HepG2 (cell line): Measurements from ENCODE around the gene SPATC1L. TPM values are rescaled to one million over a fixed set of nuclear protein-coding genes. Genes with fewer than 3 reads are reported as not detected.

Source experiments
- DMTF1 ChIP-seq: sonication (generic); formaldehyde crosslinking; IDR thresholded peaks from 2 replicates; pipeline ENCODE4 v1.4.0; 2020; ENCODE audit warnings: mild to moderate bottlenecking, missing genetic modification reagents
- DNMT1 ChIP-seq: sonication (generic); formaldehyde crosslinking; IDR thresholded peaks from 2 replicates; pipeline ENCODE4 v1.5.1; 2020; ENCODE audit warnings: mild to moderate bottlenecking, missing genetic modification reagents
- GATAD2A ChIP-seq: IDR thresholded peaks from 2 replicates; pipeline ENCODE4 v1.6.1; 2016
- HDAC2 ChIP-seq: sonication (generic); formaldehyde crosslinking; IDR thresholded peaks from 2 replicates; pipeline ENCODE4 v1.4.0; 2020; ENCODE audit warnings: missing genetic modification reagents
- NFATC3 ChIP-seq: sonication (generic); formaldehyde crosslinking; IDR thresholded peaks from 2 replicates; pipeline ENCODE4 v1.5.1; 2020; ENCODE audit warnings: mild to moderate bottlenecking, missing genetic modification reagents
- NR2F6 ChIP-seq, 2 experiments: IDR thresholded peaks; 2 replicates each; pipeline ENCODE4 v1.6.1; 2016; ENCODE audit warnings: antibody characterized with exemption in 1 of 2, mild to moderate bottlenecking in 1 of 2
- RARG ChIP-seq: sonication (generic); formaldehyde crosslinking; IDR thresholded peaks from 2 replicates; pipeline ENCODE4 v1.4.0; 2020; ENCODE audit warnings: low read depth, mild to moderate bottlenecking, missing genetic modification reagents
- SAFB2 ChIP-seq: sonication (generic); formaldehyde crosslinking; IDR thresholded peaks from 2 replicates; pipeline ENCODE4 v1.5.1; 2020; ENCODE audit warnings: missing genetic modification reagents, low read depth, mild to moderate bottlenecking, borderline replicate concordance
- SIN3A ChIP-seq: IDR thresholded peaks from 2 replicates; pipeline ENCODE4 v1.6.1; 2011; ENCODE audit warnings: low read depth, mild to moderate bottlenecking, control low read depth, low read length, borderline replicate concordance
- SUZ12 ChIP-seq: fragments of 150-350 bp; IDR thresholded peaks from 2 replicates; pipeline ENCODE4 v1.6.1; 2014; ENCODE audit warnings: low read depth, low read length
- ZMYM2 ChIP-seq: sonication (generic); formaldehyde crosslinking; IDR thresholded peaks from 2 replicates; pipeline ENCODE4 v1.8.0; 2022; ENCODE audit warnings: mild to moderate bottlenecking, missing genetic modification reagents
- ZNF205 ChIP-seq: IDR thresholded peaks from 2 replicates; pipeline ENCODE4 v1.6.1; 2018; ENCODE audit warnings: missing biosample characterization, missing genetic modification reagents
- ZNF441 ChIP-seq: sonication (generic); formaldehyde crosslinking; IDR thresholded peaks from 2 replicates; pipeline ENCODE4 v1.7.0; 2021; ENCODE audit warnings: missing genetic modification reagents, borderline replicate concordance
- ZNF672 ChIP-seq: sonication (generic); formaldehyde crosslinking; IDR thresholded peaks from 2 replicates; pipeline ENCODE4 v1.8.1; 2022; ENCODE audit warnings: missing genetic modification reagents
- ZNF687 ChIP-seq: sonication (generic); formaldehyde crosslinking; IDR thresholded peaks from 2 replicates; pipeline ENCODE4 v1.5.1; 2020; ENCODE audit warnings: mild to moderate bottlenecking, missing genetic modification reagents, moderate library complexity
- ZNF713 ChIP-seq: sonication (generic); formaldehyde crosslinking; IDR thresholded peaks from 2 replicates; pipeline ENCODE4 v1.4.0; 2020; ENCODE audit warnings: mild to moderate bottlenecking, missing genetic modification reagents
- ZNF720 ChIP-seq: sonication (generic); formaldehyde crosslinking; IDR thresholded peaks from 2 replicates; pipeline ENCODE4 v1.4.0; 2020; ENCODE audit warnings: missing genetic modification reagents
- ZNF772 ChIP-seq: sonication (generic); formaldehyde crosslinking; IDR thresholded peaks from 2 replicates; pipeline ENCODE4 v1.5.0; 2020; ENCODE audit warnings: mild to moderate bottlenecking, missing genetic modification reagents
- ZNF775 ChIP-seq: sonication (generic); formaldehyde crosslinking; IDR thresholded peaks from 2 replicates; pipeline ENCODE4 v1.4.0; 2020; ENCODE audit warnings: missing genetic modification reagents, mild to moderate bottlenecking, moderate library complexity, borderline replicate concordance
- ZNF839 ChIP-seq: sonication (generic); formaldehyde crosslinking; IDR thresholded peaks from 2 replicates; pipeline ENCODE4 v1.4.0; 2020; ENCODE audit warnings: missing genetic modification reagents, mild to moderate bottlenecking, borderline replicate concordance
- ZSCAN20 ChIP-seq: sonication (generic); formaldehyde crosslinking; IDR thresholded peaks from 2 replicates; pipeline ENCODE4 v1.4.0; 2020; ENCODE audit warnings: missing genetic modification reagents, mild to moderate bottlenecking, borderline replicate concordance
- polyA plus RNA-seq, 8 experiments: library from polyadenylated mRNA; depleted of rRNA in 3 of 8; stranded (reverse) in 7 of 8; unstranded in 1 of 8; fragments of >200 nt; fragmentation: Illumina TruSeq in 4 of 8; extraction: Trizol in 4 of 8; gene quantifications; 2 replicates each; pipeline versions ENCODE4 v1.2.1 to v1.2.3, GENCODE V29; 2011 to 2016; ENCODE audit warnings: low read depth in 4 of 8, missing spikeins in 1 of 8, mixed read lengths in 1 of 8; ENCODE audit not compliant: insufficient read depth in 1 of 8
- total RNA-seq, 5 experiments: library from RNA; depleted of rRNA; stranded (reverse); fragments of >200 nt; fragmentation: Illumina TruSeq; extraction: Trizol; gene quantifications; 2 replicates each; pipeline ENCODE4 v1.2.3, GENCODE V29; 2016; ENCODE audit warnings: low read depth in 1 of 5
- TF ChIP-seq, protein P1 (sequence below): fragments of 450-650 bp; IDR thresholded peaks from 2 replicates; pipeline ENCODE4 v1.6.1; 2016

The SPATC1L gene
- total and polyA plus RNA-seq, 2 of the 13 experiments (the other 11 are each of a cell fraction or from before 2014, with no cell fraction given): 1.4 to 3.3 TPM

DNA sequence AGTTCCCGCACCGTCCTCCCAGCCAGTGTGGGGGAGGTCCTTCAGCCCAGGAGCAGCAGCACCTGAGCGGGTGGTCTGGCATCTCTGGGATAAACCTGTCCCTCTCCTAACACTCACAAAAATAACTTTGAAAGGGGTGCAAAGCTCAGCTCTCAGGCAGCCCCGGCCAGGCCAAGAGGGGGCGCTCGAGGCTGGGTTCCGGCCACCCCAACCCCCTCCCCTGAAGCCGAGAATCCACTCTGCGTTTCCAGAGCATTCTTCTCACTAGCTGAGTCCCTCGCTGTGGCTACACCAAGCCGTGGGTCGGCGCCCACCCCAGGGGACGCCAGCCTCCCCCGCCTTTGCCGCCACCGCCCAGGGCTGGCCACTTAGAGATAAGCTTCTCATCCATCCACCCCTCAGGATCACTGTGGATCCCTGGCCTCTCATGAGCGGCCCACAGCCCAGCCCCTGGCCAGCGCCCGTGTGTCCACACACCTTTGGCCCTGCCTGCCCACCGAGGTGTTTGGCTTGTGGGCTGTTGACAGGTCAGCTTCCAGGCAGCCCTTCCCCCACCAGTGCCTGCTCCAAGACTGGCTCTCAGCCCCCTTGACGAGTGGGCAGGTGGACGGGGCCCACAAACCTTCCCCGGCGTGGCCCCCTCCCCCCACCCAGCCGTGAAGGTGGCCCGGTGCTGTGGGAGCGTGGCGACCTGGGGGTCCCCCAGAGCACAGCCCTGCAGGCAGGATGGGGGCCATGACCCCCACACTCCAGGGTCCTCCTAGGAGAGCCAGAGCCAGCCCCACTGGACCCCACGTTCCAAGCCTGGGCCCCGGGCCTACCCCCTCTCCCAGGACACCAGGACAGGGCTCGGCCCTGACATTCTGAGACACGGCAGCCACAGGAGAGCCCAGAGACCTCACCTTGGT is 30.8 kb downstream of the SPATC1L start (continued):
- TF ChIP-seq ZNF839: peak; percentile 68; the same call in 1 of the 2 replicates
- peak; percentile 27; the same call in 1 of the 2 replicates for TF ChIP-seq ZSCAN20 (CRISPR knock-in tag)
- TF ChIP-seq RARG: 0 out of 2 replicates have a peak, but pooled peaks have one; percentile 30
- TF ChIP-seq ZNF441 (CRISPR knock-in tag): peak; percentile 47; the same call in 1 of the 2 replicates
- TF ChIP-seq, protein P1, sequence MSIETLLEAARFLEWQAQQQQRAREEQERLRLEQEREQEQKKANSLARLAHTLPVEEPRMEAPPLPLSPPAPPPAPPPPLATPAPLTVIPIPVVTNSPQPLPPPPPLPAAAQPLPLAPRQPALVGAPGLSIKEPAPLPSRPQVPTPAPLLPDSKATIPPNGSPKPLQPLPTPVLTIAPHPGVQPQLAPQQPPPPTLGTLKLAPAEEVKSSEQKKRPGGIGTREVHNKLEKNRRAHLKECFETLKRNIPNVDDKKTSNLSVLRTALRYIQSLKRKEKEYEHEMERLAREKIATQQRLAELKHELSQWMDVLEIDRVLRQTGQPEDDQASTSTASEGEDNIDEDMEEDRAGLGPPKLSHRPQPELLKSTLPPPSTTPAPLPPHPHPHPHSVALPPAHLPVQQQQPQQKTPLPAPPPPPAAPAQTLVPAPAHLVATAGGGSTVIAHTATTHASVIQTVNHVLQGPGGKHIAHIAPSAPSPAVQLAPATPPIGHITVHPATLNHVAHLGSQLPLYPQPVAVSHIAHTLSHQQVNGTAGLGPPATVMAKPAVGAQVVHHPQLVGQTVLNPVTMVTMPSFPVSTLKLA: peak; percentile 16; the same call in 1 of the 2 replicates
- TF ChIP-seq ZMYM2 (CRISPR knock-in tag): peak; percentile 41; the same call in 1 of the 2 replicates
- peak; percentile 69 for TF ChIP-seq NR2F6 (IDR thresholded peaks at IDR 0.05)
- peak; percentile 81 for TF ChIP-seq NR2F6 (CRISPR knock-in tag; IDR thresholded peaks at IDR 0.05)
- no peak for TF ChIP-seq NFATC3 (CRISPR knock-in tag)
- TF ChIP-seq ZNF687 (CRISPR knock-in tag): peak; percentile 92
- TF ChIP-seq SUZ12: no peak
- TF ChIP-seq ZNF772 (CRISPR knock-in tag): 0 out of 2 replicates have a peak, but pooled peaks have one; percentile 49
- no peak for TF ChIP-seq DNMT1 (CRISPR knock-in tag)
- peak; percentile 62; the same call in 1 of the 2 replicates for TF ChIP-seq ZNF205 (CRISPR knock-in tag)
- no peak for TF ChIP-seq ZNF713 (CRISPR knock-in tag)
- no peak for TF ChIP-seq ZNF720 (CRISPR knock-in tag)
- no peak; the same call in 1 of the 2 replicates for TF ChIP-seq SAFB2 (CRISPR knock-in tag)
- TF ChIP-seq ZNF775 (CRISPR knock-in tag): no peak; the same call in 1 of the 2 replicates
- no peak for TF ChIP-seq DMTF1 (CRISPR knock-in tag)
- no peak for TF ChIP-seq ZNF672
- peak; percentile 77; the same call in 1 of the 2 replicates for TF ChIP-seq SIN3A
- peak; percentile 78 for TF ChIP-seq HDAC2 (CRISPR knock-in tag)
- TF ChIP-seq GATAD2A (CRISPR knock-in tag): peak; percentile 66
